Esophagus (tissue), 2 donors: Measurements from ENCODE around the gene LMO4. TPM values are rescaled to one million over a fixed set of nuclear protein-coding genes. Genes with fewer than 3 reads are reported as not detected.

Source experiments
- H3K27ac ChIP-seq, 2 donors: one replicate each; pipeline ENCODE4 v1.5.1; 2013; ENCODE audit warnings: low read depth in 2 of 2, mild to moderate bottlenecking in 2 of 2, inconsistent platforms in 1 of 2, low read length in 1 of 2, moderate library complexity in 1 of 2
- H3K27me3 ChIP-seq, 2 donors: one replicate each; pipeline ENCODE4 v1.6.1; 2013; ENCODE audit warnings: low read length in 2 of 2, control low read depth in 1 of 2, mild to moderate bottlenecking in 1 of 2; ENCODE audit not compliant: insufficient read depth in 2 of 2, control insufficient read depth in 1 of 2
- H3K36me3 ChIP-seq, 2 donors: one replicate each; pipeline ENCODE4 v1.6.1; 2013; ENCODE audit warnings: low read length in 1 of 2; ENCODE audit not compliant: control insufficient read depth in 2 of 2, insufficient read depth in 2 of 2
- H3K4me1 ChIP-seq, 2 donors: one replicate each; pipeline ENCODE4 v1.6.1; 2013; ENCODE audit warnings: low read length in 1 of 2; ENCODE audit not compliant: control insufficient read depth in 2 of 2, insufficient read depth in 2 of 2
- H3K4me3 ChIP-seq, 2 donors: one replicate each; pipeline ENCODE4 v1.5.1; 2013; ENCODE audit warnings: low read length in 2 of 2, mild to moderate bottlenecking in 2 of 2, low read depth in 1 of 2, moderate library complexity in 1 of 2
- H3K9me3 ChIP-seq, 2 donors: one replicate each; pipeline ENCODE4 v1.6.1; 2013; ENCODE audit warnings: mild to moderate bottlenecking in 2 of 2, low read depth in 1 of 2, low read length in 1 of 2, moderate library complexity in 1 of 2; ENCODE audit not compliant: control insufficient read depth in 2 of 2, insufficient read depth in 1 of 2
- WGBS, 2 donors: extraction: QIAGEN DNeasy Blood & Tissue Kit; methylation state at CpG; one replicate each; pipeline ENCODE4 v1.1.7; 2013; 5-methylcytosine and 5-hydroxymethylcytosine counted together
- polyA plus RNA-seq, 2 donors: library from polyadenylated mRNA; stranded (reverse); fragments of 200-250 nt; gene quantifications; one replicate each; pipeline ENCODE4 v1.2.3, GENCODE V29; 2013
- donor health status: healthy with polysubstance abuse.
- donor health status: Bipolar disorder and iron deficiency.

LMO4 gene
- polyA plus RNA-seq, 2 donors = 46.7 to 76.8 TPM

DNA sequence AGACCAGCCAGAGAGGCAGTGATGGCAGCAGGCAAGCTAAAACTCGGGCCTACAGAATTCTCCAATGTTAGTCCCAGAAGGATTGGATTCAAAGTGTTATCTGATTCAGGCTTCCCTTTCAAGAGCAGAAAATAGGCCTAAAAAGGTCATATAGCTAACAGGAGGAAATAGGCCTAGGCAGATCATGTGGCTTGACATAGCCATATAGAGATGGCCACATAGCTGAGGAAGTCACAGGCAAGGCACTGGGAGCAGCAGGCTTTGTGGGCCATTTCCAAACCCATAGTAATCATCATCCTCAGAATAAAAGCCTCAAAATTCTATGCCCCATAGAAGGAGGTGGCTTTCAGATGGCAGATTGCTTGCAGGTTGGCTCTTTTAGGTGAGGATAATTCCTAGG lies 29.0 kb upstream of the LMO4 start:
- H3K4me3 ChIP-seq = no peak overlapping the region
- H3K4me1 ChIP-seq = no peaks in the 10 kb centered on the region
- H3K36me3 ChIP-seq = no peaks in the 10 kb centered on the region
- WGBS, 2 donors = 80 to 90% methylated on average over 1 of the region's 1 CpG
- H3K9me3 ChIP-seq = no peaks in the 10 kb centered on the region
- H3K27me3 ChIP-seq = no peaks in the 10 kb centered on the region
- no peak overlapping the region for H3K27ac ChIP-seq

DNA sequence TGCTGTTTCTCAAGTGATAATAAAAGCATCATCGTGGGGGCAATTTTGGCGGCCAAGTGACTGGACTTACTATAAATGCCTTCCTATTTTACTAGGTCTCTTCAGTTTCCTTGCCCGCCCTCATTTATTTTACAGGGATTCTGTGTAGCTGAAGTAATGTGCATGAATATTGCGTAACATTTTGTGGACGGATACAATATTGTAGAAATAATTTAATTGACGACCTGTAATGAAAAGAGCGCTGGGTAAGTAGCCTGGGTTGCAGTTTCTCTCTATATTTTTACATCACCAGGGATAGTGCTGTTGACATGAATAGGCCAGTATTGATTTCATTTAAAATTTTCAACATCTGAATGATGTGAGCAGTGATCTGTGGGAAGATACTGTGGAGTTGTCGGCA lies 28.1 kb upstream of the LMO4 start:
- H3K4me1 ChIP-seq = no peaks in the 10 kb centered on the region
- WGBS, 2 donors = 90 to 95% methylated on average over 8 of the region's 8 CpGs
- no peak overlapping the region for H3K4me3 ChIP-seq
- H3K27me3 ChIP-seq = no peaks in the 10 kb centered on the region
- no peaks in the 10 kb centered on the region for H3K9me3 ChIP-seq
- no peak overlapping the region for H3K27ac ChIP-seq
- H3K36me3 ChIP-seq = no peaks in the 10 kb centered on the region

DNA sequence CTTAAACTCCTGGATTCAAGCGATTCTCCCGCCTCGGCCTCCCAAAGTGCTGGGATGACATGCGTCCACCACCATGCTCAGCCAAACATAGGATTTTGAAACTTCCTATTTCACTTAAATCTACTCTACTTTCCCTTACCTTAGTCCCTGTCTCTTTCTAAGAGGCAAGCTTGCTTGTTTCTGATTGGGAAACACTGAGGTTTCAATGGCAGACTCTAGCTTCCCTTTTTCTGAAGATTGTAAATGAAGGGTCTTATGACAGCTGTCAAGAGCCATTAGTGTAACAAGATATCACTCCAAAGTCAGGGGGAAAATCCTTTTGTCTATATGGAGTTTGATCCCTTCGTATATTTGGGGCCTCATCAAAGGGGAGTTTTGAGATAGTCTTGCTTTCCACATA lies 23.5 kb upstream of the LMO4 start:
- WGBS, 2 donors = 75 to 82% methylated on average over 5 of the region's 5 CpGs
- Histone ChIP-seq H3K27me3 (no peaks in the 10 kb centered on the region), H3K4me3 (no peak overlapping the region), H3K9me3 (no peaks in the 10 kb centered on the region), H3K4me1 (no peaks in the 10 kb centered on the region), H3K27ac (no peak overlapping the region), H3K36me3 (no peaks in the 10 kb centered on the region)

DNA sequence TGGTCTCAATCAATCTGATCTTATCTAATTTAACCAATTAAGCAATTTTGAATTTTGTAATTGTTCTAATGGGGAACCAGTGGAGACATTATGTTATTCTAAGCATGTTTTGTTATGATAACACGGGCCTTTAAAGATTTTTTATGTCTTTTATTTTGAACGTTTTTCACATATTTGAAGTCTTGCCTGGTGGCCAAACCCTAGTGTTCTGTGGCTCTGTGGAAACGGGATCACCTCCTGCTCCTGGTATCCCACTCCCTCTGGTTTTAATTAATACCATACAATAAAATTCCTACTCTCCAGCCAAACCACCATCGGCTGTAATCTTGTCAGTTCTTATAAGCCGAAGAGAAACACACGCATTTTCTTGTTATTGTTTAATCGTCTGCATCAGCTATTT lies 22.9 kb upstream of the LMO4 start:
- Histone ChIP-seq H3K27me3 (no peaks in the 10 kb centered on the region), H3K36me3 (no peaks in the 10 kb centered on the region), H3K4me3 (no peak overlapping the region), H3K9me3 (no peaks in the 10 kb centered on the region), H3K4me1 (no peaks in the 10 kb centered on the region), H3K27ac (no peak overlapping the region)
- WGBS, 2 donors = 70 to 80% methylated on average over 7 of the region's 7 CpGs

DNA sequence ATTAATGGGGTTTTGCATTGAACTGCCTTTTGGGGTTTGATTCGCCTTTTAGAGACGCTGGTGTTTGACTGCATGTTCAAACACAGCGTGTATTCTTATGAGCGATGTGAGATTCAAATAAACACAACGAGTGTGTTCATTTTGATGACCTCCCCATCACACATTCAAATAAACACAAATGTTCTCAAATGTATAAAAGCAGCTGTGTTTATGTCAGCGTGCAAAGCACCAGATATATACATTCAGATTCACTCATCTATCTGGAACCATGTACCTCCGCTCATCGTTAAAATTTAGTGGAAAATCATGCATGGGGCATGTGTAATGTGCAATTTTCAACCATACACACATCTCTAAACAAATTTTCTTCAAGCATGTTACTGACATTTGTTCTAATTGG lies 21.4 kb upstream of the LMO4 start:
- H3K4me1 ChIP-seq = no peaks in the 10 kb centered on the region
- no peak overlapping the region for H3K4me3 ChIP-seq
- 74 to 76% methylated on average over 8 of the region's 8 CpGs for WGBS, 2 donors
- no peaks in the 10 kb centered on the region for H3K27me3 ChIP-seq
- no peaks in the 10 kb centered on the region for H3K9me3 ChIP-seq
- no peaks in the 10 kb centered on the region for H3K36me3 ChIP-seq
- H3K27ac ChIP-seq = no peak overlapping the region

DNA sequence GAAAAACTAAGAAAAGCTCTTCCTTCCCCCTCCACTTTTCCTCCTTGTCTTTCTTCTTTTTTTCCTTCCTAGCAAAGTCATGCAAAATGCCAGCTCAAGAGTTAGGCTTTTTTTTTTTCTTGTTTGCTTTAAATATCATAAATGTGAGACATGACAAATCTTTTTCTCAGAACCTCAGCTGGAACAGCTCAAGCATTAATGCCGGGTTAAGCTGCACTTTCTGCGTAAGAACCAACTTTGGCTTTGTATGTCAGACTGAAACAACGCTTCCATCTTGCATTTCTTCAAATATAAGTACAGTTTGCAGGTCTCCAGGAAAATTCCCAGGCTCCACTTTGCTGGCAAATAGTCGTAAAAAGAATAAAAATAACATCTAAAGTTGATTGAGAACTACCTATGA lies 20.7 kb upstream of the LMO4 start:
- H3K9me3 ChIP-seq = no peaks in the 10 kb centered on the region
- no peaks in the 10 kb centered on the region for H3K27me3 ChIP-seq
- H3K36me3 ChIP-seq = no peaks in the 10 kb centered on the region
- WGBS, 2 donors = 67 to 71% methylated on average over 4 of the region's 4 CpGs
- H3K27ac ChIP-seq = no peak overlapping the region
- H3K4me3 ChIP-seq = no peak overlapping the region
- no peaks in the 10 kb centered on the region for H3K4me1 ChIP-seq

DNA sequence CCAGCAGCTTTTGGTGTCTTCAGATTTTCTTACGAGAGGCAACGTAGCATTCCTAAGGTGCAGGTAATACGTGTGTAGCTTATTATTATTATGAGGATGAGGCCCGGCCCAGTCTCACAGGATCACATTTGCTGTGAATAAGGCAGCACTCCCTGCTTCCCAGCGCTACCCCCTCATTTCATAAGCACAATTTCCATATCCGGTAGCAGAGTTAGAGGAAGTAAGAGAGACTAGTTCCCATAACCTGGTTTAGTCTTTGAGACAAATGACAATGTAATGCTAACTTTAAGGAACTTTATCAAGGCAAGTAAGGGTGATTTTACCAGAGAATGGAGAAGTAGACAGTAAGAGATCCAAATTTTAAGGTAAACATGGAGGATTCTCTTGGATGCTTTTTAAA lies 14.6 kb upstream of the LMO4 start:
- Histone ChIP-seq H3K36me3 (no peaks in the 10 kb centered on the region), H3K4me1 (no peaks in the 10 kb centered on the region), H3K9me3 (no peaks in the 10 kb centered on the region), H3K27me3 (no peaks in the 10 kb centered on the region), H3K27ac (no peak overlapping the region), H3K4me3 (no peak overlapping the region)
- 94% methylated on average over 6 of the region's 6 CpGs for WGBS, 2 donors

DNA sequence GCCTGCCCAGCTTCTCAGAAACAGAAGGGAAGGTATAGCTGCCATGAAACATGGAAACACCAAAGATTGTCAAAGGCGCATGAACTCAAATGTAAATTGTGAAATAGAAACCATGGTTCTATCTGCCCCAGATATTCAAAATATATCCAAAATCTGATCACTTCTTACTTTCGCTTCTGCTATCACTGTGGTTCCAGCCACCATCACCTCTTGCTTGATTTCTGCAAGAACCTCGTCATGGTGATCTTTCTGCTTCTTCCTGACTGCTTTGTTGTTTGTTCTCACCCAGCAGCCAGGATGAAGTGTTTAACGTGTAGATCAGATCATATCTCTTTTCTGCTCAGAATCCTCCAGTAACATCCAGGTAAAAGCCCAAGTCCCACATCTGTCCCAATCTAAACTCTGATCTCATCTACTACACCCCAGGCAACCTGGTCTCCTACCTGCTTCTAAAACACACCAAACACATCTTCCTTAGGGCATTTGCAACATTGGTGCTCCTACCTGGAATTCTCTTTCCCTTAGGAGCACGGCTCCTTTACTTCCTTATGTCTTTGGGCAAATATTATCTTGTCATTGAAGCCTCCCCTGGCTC lies 10.5 kb upstream of the LMO4 start:
- 82% methylated on average over 5 of the region's 5 CpGs for WGBS, 2 donors
- no peaks in the 10 kb centered on the region for H3K27me3 ChIP-seq

DNA sequence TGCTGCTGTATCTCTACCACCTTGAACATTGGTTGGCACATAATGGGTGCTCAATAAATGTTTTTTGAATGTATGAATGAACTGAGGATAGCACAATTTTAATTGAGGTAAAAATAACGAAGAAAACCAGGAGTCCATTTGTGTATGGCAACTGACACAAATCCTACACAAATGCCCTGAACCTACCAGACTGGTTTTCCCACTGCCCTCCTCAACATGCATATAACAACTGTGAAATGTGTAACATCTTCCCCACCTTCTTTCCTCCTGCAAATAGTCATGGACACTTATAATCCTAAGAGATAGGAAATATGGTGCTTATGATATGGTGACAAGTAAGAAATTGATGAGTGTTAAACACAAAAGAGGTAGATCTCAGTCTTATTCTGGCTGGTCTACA lies 9.9 kb upstream of the LMO4 start:
- WGBS, 2 donors = 55 to 83% methylated on average over 1 of the region's 1 CpG
- Histone ChIP-seq H3K27ac (no peak overlapping the region), H3K4me3 (no peak overlapping the region), H3K9me3 (no peaks in the 10 kb centered on the region), H3K4me1 (no peaks in the 10 kb centered on the region), H3K27me3 (no peaks in the 10 kb centered on the region), H3K36me3 (no peaks in the 10 kb centered on the region)

More for the DNA sequence above, 10.5 kb upstream of the LMO4 start:
- Histone ChIP-seq H3K4me3 (no peak overlapping the region), H3K27ac (no peak overlapping the region), H3K36me3 (no peaks in the 10 kb centered on the region), H3K9me3 (no peaks in the 10 kb centered on the region), H3K4me1 (no peaks in the 10 kb centered on the region)

DNA sequence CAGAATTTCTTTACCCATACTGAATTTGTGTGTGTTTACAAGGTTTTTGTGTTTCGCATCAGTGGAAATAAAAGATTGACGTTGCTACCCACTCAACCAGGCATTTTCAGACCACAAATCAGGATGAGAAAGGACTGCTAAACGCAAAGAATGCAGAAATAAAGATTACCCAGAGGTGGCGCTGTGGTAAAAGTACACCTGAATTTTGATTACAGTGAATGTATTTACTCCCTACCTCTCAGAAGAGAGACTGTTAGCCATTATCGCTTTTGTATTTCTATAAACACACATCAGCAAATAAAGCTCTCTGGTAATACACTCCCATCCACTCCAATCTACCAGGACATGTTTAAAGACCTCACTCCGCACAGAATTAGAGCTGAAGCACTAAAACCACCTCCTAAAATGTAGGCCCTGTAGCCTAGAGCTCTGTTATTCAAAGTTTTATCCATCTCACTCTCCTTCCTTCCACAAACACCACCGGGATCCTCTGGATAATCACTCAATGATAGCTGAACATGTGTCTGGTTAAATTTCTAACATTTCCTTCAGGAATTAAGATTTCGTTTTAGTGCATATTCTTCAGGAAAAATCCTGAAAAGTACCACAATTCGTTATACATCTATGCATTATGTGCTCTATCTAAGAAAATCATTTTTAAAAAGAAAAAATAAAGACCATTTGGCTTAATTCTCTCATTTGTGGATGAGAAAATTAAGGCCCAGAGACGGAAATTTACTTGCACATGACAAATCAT lies 2.5 kb upstream of the LMO4 start:
- 38 to 43% methylated on average over 10 of the region's 10 CpGs for WGBS, 2 donors
- Histone ChIP-seq H3K36me3 (no peaks in the 10 kb centered on the region), H3K9me3 (no peaks in the 10 kb centered on the region), H3K4me3 (no peak overlapping the region), H3K27ac (no peak overlapping the region), H3K4me1 (no peaks in the 10 kb centered on the region), H3K27me3 (no peaks in the 10 kb centered on the region)
